Mesenteric fat pad (tissue), 1 donor: ENCODE data around the gene RERE. TPM values are rescaled to one million over a fixed set of nuclear protein-coding genes. Genes with fewer than 3 reads are reported as not detected.

Experiments used
- DNase-seq: peaks from one replicate; pipeline ENCODE4 v3.0.0-alpha.2; 2020; ENCODE audit warnings: low spot score
- total RNA-seq: library from RNA; stranded (reverse); fragmentation: NEBNext Ultra II Directional; extraction: Animal tissue kit (Norgen Biotek cat#: 25700); gene quantifications from one replicate; pipeline ENCODE4 v1.2.1, GENCODE V29; 2021
- donor health status: DM: yes; HTN: yes; CAD: no.

Gene RERE
- total RNA-seq, 1 donor from 2014 or later, result 120 TPM

- no peak for DNase-seq
Observed at GRCh38 chr1:8670371-8670818, 147.0 kb downstream of the RERE start.

DNA sequence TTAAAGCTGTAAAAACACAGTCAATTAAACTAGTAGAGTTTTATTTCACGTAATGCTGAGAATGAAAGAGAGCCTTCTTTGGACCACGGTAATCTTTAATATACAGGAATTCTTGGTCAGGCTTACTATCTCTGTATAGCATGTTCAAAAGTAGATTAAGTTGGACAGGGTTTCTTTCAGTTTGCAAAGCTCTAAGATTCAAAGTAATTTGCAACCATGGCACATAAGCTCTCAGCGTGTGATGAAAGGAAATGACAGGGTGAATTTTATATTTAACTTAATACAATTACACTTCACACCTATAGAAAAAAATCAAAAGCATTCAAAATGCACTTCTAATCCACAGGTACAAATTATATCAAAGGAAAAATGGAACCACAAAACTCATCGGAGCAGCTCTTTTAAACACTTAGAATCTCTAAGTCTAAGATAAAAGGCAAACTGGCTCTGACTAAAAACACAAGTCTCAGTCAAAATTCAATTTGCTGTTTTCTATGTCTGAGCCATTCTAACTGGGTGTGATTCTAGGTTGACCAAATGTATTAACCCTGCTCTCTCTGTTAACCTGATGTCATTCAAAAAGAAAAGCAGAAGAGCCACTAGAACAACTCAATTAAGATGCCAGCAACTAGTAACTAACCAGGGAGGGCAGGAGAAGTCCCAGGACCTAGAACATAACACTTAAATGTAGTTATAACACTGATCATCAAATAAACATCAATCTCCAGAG lies 147.7 kb downstream of the RERE start:
- DNase-seq, result no peak

- DNase-seq, result no peak
Observed at GRCh38 chr1:8667869-8668594, 149.4 kb downstream of the RERE start.

DNA sequence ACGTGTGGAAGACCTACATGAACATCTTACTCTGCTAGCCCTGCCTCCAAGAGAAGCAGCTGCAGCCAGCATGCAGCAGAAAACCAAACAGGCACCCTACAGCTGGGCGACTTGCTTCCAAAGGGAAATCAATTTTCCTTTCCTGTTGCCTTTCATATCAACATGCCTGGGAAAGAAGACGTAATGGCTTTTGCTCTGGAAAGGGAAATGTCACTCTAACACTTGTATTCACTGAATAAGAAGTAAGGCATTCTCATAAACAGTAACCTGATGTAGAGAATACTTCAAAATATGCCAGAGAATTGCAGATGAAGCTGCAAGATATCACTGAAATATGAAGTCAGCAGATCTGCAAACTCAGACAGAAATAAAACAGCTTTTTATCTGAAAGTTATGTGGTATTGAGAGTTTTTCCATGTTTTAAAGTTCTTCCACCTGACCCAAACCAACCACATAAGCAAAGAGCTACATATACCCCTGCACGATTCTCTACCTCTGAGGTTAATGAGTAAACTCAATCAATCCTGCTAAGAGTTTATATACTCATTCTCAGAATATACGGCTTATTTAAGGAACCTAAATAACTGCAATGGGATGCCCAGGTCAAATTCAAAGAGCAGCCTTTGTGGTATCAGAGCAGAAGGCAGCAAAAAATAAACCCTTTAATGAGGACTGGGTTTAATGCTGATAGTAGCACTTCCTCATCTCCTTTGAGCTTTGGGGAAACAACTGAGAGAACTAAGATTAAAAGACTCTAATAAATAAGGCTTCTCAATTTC lies 150.9 kb downstream of the RERE start:
- DNase-seq, result no peak

- no peak for DNase-seq
Observed at GRCh38 chr1:8665833-8666232, 151.6 kb downstream of the RERE start.

- DNase-seq, result no peak
Observed at GRCh38 chr1:8664887-8665286, 152.6 kb downstream of the RERE start.

DNA sequence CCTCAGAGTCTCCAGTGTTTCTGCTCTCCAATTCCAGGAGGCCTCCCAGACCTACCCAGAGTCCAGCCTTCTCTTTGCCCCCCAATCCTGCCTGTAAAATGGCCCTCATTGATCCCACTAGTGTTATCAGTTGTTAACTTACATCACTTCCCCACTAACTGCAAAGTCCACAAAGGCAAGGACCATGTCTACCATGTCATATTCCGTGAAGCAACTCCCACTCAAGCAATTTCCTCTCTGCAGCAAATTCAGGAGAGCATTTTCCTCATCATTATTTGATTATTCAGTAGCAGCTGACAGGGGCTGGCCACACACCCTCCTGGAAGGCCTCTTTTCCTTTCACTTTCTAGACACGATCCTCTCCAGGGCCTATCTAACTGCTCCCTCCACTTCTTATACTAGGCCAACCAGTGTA lies 153.5 kb downstream of the RERE start:
- DNase-seq, result no peak

DNA sequence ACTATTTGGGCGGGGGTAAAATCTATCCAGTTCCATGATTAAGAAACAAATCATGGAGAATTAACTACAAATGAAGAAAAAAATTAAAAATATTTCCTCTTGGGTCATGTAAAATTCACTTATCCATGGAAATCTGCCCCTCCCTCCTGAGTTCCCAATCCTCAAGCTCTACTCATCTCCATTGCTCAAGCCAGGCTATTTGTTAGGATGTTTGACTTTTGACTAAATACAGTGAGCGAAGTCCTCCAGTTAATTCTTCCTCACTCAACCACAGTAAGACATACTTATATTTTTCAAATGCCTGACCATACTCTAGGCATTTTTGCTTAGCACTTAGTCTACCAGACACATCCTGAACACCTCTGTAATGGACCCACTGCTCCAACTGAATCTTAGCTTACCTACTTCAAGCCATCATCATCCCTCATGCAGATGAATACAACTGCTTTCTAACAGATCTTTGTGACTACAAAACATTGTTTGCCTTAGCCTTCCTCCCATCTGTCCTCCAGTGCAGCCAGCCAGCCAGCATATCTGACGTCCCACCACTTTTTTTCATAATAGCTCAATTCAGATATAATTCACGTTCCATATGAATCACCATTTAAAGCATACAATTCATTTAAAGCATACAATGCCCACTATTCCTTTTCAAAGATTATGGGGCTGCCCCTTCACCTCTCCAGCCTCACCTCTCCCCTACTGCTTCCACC lies 154.2 kb downstream of the RERE start:
- DNase-seq, result no peak

- DNase-seq, result no peak
Observed at GRCh38 chr1:8662380-8663072, 154.9 kb downstream of the RERE start.

DNA sequence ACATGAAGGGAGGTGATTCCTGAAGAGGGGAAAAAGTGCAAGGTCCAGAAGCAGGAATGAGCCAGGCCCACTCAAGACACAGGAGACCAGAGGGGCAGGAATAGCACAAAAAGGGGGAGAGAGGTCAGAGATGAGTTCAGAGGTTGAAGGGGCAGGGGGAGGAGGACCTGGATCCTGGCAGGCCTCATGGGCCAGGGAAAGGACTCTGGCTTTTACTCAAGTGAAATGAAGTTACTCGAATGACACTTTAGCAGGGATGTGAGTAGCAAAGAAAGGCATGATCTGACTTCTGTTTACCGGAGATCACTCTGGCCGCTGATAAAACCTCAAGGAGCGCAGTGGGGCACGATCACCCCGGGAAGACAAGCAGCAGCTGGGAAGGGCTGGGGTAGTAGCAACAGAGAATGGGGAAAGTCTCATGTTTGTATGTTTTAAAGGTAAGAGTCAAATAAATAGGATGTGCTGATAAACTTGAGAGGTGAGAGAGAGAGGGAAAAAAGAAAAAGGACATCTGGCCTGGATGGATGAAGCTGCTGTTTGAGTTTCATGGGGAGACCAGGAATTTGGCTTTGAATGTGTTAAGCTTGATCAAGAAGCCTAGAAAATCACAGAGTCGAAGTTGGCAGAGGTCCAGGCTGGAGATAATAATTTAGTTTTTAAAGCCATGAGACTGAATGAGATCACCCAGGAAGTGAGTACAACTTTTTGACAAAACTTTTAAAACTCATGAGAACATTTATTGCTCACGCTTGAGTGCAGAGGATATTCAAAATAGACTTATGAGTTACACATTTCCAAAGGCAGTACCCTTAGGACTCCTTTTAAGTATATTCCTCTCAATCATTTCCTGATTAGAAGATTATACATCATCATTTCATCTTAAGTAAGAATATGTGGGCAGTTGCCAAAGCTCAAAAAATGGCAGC lies 156.0 kb downstream of the RERE start:
- DNase-seq, result no peak

DNA sequence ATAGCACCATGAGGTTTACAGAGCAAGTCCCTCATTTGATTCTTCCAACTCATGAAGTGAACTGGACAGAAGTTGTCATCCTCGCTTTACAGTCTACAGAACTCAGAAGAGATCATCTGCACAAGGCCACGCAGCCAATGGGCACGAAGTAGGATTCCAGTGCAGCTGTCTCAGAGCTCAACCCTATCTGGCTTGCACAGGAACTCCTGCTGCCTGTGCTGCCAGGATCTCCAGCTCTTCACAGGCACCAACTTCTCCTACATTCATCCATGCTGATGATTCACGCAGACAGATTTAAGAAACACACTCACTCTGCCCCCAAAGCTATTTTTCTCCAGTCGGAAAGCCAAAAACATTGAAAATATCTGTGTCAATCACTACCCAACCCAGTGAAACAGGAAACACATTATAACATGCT lies 157.0 kb downstream of the RERE start:
- no peak for DNase-seq

DNA sequence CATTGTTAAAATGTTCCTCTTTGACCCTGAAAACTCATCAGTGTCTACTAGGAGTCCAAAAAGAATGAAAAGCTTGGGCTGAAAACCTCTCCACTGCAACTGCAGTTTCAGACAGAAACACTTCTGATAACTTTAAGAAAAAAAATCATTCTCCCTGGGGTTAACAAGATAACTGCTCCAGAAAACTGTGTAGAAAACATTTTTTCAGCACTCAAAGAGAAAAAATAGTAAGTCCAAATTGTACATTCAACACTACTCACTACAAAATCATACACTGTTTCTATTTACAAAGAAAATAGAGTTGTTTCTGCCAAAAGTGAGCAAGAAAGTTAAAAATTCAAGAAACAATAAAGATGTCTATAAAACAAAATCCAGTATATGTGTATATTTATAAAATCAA lies 157.8 kb downstream of the RERE start:
- DNase-seq, result no peak

DNA sequence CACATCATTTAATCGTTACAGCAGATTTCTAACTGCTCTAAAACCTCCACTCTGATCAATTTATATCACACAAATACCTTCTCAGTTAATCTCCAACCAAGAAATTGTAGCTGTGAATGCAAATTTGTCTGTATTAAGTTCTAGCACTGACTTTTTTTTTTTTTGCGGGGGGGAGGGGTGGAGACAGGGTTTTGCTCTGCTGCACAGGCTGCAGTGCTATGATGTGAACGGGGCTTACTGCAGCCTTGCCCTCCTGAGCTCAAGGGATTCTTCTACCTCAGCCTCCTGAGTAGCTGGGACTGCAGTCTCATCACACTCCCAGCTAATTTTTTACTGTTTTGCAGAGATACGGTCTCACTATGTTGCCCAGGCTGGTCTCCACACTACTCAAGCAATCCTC lies 163.6 kb downstream of the RERE start:
- DNase-seq, result no peak

- DNase-seq, result no peak
Observed at GRCh38 chr1:8652467-8653046, 164.9 kb downstream of the RERE start.

- DNase-seq, result no peak
Observed at GRCh38 chr1:8651962-8652361, 165.5 kb downstream of the RERE start.

DNA sequence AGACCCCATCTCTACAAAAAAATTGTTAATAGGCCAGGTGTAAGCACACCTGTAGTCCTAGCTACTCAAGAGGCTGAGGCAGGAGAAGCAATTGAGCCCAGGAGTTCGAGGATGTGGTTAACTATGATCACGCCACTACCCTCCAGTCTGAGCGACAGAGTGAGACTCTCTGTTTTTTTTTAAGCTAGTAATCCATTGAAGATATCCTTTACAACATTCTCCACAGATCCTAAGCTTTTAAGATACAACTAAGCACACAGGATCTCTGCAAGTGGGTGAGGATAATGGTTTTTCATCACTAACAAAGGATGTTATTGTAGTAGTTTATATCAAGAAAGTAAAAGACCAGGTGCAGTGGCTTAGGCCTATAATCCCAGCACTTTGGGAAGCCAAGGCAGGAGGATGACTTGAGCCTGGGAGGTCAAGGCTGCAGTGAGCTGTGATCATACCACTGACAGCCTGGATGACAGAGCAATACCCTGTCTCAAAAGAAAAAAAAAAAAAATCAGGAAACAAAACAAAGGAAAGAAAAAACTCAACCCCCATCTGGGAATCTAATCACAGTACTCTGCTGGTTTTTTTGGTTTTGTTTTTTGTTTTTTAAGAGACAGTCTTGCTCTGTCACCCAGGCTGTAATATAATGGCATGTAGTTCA lies 166.1 kb downstream of the RERE start:
- DNase-seq, result no peak

- no peak for DNase-seq
Observed at GRCh38 chr1:8649875-8650274, 167.6 kb downstream of the RERE start.

- DNase-seq, result no peak
Observed at GRCh38 chr1:8649027-8649426, 168.4 kb downstream of the RERE start.

GRCh38 chr1:8646996-8647395 lies 170.4 kb downstream of the RERE start:
- no peak for DNase-seq
